Activated T-cell treated with anti-CD3 and anti-CD28 coated beads for 48 hours (primary cell): ENCODE measurements around the gene ATP2A2.
"Not testable (repeated sequence)": the region's sequence is repeated elsewhere in the genome, so short reads cannot be mapped to it uniquely, and the experiment has no call there.

Experiments
- DNase-seq: peaks from one replicate; pipeline ENCODE4 v3.0.0-alpha.2; 2020; ENCODE audit warnings: low read depth

The ATP2A2 gene

GRCh38 chr12:110280779-110281548 lies at the start of gene ATP2A2:
ATP2A2 (plus strand) TSS chr12:110281247; CDS start chr12:110281790, 543 bp downstream.
- DNase-seq, result peak; percentile 90

GRCh38 chr12:110233212-110233903 lies 47.7 kb upstream of the ATP2A2 start:
- DNase-seq, result no peak

GRCh38 chr12:110234331-110234751 lies 46.7 kb upstream of the ATP2A2 start:
- no peak for DNase-seq

- no peak for DNase-seq
These were observed 46.3 kb upstream of the ATP2A2 start for GRCh38 chr12:110234755-110235154.

GRCh38 chr12:110235383-110235782 lies 45.7 kb upstream of the ATP2A2 start:
- no peak for DNase-seq

- no peak for DNase-seq
These were observed 37.8 kb upstream of the ATP2A2 start for GRCh38 chr12:110243227-110243626.

- no peak for DNase-seq
These were observed 36.7 kb upstream of the ATP2A2 start for GRCh38 chr12:110244372-110244771.

GRCh38 chr12:110244829-110245228 lies 36.2 kb upstream of the ATP2A2 start:
- no peak for DNase-seq

- peak; percentile 31 for DNase-seq
These were observed 35.7 kb upstream of the ATP2A2 start for GRCh38 chr12:110245369-110245772.

GRCh38 chr12:110246636-110247339 lies 34.3 kb upstream of the ATP2A2 start:
- DNase-seq, result no peak

- DNase-seq, result no peak
These were observed 33.5 kb upstream of the ATP2A2 start for GRCh38 chr12:110247340-110248095.

- DNase-seq, result no peak
These were observed 33.0 kb upstream of the ATP2A2 start for GRCh38 chr12:110248096-110248447.

GRCh38 chr12:110249105-110249504 lies 31.9 kb upstream of the ATP2A2 start:
- no peak for DNase-seq

- no peak for DNase-seq
These were observed 31.3 kb upstream of the ATP2A2 start for GRCh38 chr12:110249716-110250225.

GRCh38 chr12:110251381-110251780 lies 29.7 kb upstream of the ATP2A2 start:
- no peak for DNase-seq

GRCh38 chr12:110252716-110253115 lies 28.3 kb upstream of the ATP2A2 start:
- DNase-seq, result no peak

- DNase-seq, result no peak
These were observed 27.9 kb upstream of the ATP2A2 start for GRCh38 chr12:110253176-110253575.

- DNase-seq, result no peak
These were observed 26.0 kb upstream of the ATP2A2 start for GRCh38 chr12:110254971-110255540.

- not testable (repeated sequence) for DNase-seq
These were observed 25.1 kb upstream of the ATP2A2 start for GRCh38 chr12:110255890-110256456.

GRCh38 chr12:110256780-110257431 lies 24.1 kb upstream of the ATP2A2 start:
- no peak for DNase-seq

GRCh38 chr12:110258466-110258865 lies 22.6 kb upstream of the ATP2A2 start:
- no peak for DNase-seq
